Measurements from ENCODE around the gene SYT1.

DNA sequence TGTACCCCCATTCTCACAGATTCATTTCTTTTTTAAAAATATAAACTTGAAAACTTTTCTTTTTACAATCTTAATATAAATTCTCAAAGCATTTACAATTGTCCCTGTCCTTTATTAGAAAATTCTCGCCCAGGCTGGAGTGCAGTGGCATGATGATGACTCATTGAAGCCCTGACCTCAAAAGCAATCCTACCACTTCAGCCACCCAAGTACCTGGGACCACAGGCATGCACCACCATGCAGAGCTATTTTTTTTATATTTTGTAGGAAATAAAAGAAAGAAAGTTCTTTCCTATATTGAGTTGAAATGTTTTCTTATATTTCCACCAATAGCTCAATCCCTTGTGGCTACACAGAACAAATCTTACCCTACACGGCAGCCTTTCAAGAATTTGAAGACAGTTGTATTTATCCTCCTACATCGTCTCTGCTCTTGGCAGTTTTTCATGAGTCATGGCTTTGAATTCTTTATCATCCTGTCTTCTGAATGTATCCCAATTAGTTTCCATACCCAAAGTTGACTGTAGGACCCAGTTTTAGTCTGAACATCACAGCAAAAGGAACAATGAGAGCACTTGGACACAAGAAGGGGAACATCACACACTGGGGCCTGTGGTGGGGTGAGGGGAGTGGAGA, 52.4 kb downstream of the SYT1 start:
- TF ChIP-seq, protein P1, sequence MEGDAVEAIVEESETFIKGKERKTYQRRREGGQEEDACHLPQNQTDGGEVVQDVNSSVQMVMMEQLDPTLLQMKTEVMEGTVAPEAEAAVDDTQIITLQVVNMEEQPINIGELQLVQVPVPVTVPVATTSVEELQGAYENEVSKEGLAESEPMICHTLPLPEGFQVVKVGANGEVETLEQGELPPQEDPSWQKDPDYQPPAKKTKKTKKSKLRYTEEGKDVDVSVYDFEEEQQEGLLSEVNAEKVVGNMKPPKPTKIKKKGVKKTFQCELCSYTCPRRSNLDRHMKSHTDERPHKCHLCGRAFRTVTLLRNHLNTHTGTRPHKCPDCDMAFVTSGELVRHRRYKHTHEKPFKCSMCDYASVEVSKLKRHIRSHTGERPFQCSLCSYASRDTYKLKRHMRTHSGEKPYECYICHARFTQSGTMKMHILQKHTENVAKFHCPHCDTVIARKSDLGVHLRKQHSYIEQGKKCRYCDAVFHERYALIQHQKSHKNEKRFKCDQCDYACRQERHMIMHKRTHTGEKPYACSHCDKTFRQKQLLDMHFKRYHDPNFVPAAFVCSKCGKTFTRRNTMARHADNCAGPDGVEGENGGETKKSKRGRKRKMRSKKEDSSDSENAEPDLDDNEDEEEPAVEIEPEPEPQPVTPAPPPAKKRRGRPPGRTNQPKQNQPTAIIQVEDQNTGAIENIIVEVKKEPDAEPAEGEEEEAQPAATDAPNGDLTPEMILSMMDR (IDR thresholded peaks at IDR 0.05) = no peak
- no peak for TF ChIP-seq POLR2A (IDR thresholded peaks at IDR 0.05)
